ENCODE data around the gene CD1D. TPM values are rescaled to one million over a fixed set of nuclear protein-coding genes. Genes with fewer than 3 reads are reported as not detected.
"Not testable (repeated sequence)": the region's sequence is repeated elsewhere in the genome, so short reads cannot be mapped to it uniquely, and the experiment has no call there.

Gene CD1D
- polyA plus RNA-seq (ENCODE audit: insufficient read length in 12 of 12), result 1 to 10 TPM in 9 of 12 donors, under 1 TPM in 1, not detected in 2; 0.83 to 2.7 (median 1.5) TPM
- long read RNA-seq, donor 1, result 0 reads
- long read RNA-seq, donor 2, result 0 reads
- long read RNA-seq, donor 3, result 0 reads
- long read RNA-seq, donor 4, result 0 reads
- long read RNA-seq, donor 5, result 0 reads
- long read RNA-seq, donor 6, result 0 reads
- long read RNA-seq, donor 7, result 0 reads
- long read RNA-seq, donor 8, result 0 reads
- long read RNA-seq, donor 9, result 0 reads
- long read RNA-seq, donor 10, result 0 reads
- long read RNA-seq, donor 11, result 0 reads

- DNase-seq, result peak; percentile 33
These were observed at the start of gene CD1D for GRCh38 chr1:158180741-158181576. Gene CD1D (plus strand): TSS chr1:158180895. CDS start chr1:158181102, 207 bp downstream.

- DNase-seq, result no peak
These were observed 49.5 kb upstream of the CD1D start for GRCh38 chr1:158131217-158131616.

GRCh38 chr1:158140764-158141192, 39.9 kb upstream of the CD1D start:
- DNase-seq, result no peak

GRCh38 chr1:158145173-158145719, 35.4 kb upstream of the CD1D start:
- no peak for DNase-seq

GRCh38 chr1:158146165-158146564, 34.5 kb upstream of the CD1D start:
- DNase-seq, result no peak

DNA sequence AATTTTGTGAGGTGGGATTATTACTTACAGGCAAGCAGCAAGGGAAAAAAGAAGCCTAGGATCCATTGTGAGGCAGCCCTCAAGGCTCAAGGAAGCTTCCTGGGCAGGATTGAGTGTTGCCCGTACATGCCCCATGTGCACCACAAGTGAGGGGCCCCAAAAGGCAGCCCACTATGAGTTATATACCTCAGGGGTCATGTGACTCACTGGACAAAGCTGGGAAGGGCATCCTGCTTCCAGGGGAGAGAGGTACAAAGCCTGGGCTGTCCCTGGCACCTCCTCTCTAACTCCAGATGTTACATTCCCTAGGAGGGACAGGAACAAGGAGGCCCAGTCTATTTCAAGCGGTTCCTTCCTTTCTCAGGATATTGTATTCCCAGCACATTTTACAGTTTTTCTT, 34.0 kb upstream of the CD1D start:
- DNase-seq, result no peak

GRCh38 chr1:158147401-158147800, 33.3 kb upstream of the CD1D start:
- DNase-seq, result no peak

DNA sequence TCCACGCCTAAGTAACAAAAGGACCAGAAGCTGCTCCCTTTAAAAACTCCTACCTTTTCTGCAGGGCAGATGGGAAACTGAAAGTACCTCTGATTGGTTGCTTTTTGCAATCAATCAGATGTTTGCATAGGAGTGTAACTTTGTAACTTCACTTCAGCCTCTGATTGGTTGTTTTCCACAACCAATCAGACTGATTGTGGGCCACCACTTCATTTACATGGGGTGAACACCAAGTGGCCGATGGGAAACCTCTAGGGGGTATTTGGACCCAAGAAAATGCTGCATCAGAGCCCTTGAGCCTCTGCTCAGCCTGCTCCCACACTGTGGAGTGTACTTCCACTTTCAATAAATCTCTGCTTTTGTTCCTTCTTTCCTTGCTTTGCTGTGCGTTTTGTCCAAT, 32.8 kb upstream of the CD1D start:
- no peak for DNase-seq

- DNase-seq, result no peak
These were observed 32.2 kb upstream of the CD1D start for GRCh38 chr1:158148468-158148867.

DNA sequence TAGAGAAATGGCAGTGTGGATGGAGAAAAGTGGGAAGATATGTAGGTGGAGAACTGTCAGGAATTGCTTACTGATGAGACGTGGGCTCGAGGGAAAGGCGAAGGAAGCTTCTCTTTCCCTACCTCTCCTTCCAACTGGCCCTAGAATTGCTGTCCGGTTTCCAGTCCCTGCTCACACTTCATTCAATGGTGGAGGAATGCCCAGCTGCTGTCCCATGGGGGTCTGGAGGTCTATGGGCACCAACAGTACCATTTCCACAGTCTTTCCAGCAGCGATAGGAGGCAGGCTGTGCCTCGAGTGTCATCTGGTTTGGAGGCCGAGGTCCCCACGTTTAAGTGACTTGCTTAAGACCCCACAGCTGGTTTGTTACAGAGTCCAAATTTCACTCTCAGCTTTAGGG, 31.5 kb upstream of the CD1D start:
- no peak for DNase-seq

DNA sequence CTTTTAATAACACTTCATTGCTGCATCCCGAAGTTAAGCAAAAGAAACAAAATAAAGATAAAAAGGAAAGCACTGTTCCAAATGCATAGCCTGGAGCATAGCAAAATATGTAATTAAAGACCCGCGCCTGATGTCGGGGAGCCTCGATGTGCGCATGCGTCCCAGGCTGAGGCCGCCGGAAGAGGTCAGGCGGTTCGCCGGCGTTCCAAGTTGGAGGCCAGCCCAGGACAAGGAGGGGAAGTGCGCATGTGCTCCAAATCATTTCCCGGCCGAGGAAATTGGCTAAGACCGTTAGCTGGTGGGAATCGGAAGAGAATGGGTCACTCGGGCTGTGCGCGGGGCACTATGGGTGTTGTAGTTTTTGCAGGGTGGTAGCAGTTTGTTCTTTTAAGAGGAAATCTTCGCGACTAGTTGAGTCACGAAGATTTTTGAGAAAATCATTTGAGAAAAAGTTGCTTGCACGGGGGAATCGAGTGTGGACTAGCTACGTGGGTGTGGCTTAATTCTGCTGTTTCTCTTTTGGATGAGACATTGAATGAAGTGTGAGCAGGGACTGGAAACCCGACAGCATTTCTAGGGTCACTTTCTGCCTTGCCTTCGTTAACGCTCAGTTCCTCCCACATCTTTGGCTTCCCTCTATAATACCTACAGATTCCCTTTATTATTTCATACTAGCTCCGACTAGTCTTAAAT, 31.0 kb upstream of the CD1D start:
- DNase-seq, result peak; percentile 99

- DNase-seq, result no peak
These were observed 30.2 kb upstream of the CD1D start for GRCh38 chr1:158150523-158150922.

DNA sequence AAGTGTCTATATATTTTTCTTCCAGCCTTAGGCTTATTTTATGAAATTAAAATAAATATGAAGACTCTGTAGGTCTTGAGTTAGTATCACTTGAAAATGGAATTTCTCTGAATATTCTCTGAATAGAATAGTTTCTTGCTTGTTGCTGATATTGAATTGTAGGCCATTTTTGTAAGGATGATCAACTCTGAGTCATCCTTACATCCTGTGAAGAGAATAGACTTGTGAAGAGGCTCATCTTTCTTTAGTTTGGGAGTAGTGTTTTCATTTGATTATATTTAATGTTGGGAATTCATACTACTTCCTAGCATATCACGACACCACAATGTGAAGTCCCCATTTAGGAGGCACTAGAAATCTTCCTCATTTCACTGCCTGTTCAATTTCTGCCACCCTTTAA, 27.5 kb upstream of the CD1D start:
- no peak for DNase-seq

- no peak for DNase-seq
These were observed 26.8 kb upstream of the CD1D start for GRCh38 chr1:158153746-158154444.

GRCh38 chr1:158154501-158154900, 26.2 kb upstream of the CD1D start:
- no peak for DNase-seq

GRCh38 chr1:158155673-158156072, 25.0 kb upstream of the CD1D start:
- no peak for DNase-seq

GRCh38 chr1:158159597-158159996, 21.1 kb upstream of the CD1D start:
- no peak for DNase-seq

GRCh38 chr1:158161446-158161845, 19.2 kb upstream of the CD1D start:
- no peak for DNase-seq

DNA sequence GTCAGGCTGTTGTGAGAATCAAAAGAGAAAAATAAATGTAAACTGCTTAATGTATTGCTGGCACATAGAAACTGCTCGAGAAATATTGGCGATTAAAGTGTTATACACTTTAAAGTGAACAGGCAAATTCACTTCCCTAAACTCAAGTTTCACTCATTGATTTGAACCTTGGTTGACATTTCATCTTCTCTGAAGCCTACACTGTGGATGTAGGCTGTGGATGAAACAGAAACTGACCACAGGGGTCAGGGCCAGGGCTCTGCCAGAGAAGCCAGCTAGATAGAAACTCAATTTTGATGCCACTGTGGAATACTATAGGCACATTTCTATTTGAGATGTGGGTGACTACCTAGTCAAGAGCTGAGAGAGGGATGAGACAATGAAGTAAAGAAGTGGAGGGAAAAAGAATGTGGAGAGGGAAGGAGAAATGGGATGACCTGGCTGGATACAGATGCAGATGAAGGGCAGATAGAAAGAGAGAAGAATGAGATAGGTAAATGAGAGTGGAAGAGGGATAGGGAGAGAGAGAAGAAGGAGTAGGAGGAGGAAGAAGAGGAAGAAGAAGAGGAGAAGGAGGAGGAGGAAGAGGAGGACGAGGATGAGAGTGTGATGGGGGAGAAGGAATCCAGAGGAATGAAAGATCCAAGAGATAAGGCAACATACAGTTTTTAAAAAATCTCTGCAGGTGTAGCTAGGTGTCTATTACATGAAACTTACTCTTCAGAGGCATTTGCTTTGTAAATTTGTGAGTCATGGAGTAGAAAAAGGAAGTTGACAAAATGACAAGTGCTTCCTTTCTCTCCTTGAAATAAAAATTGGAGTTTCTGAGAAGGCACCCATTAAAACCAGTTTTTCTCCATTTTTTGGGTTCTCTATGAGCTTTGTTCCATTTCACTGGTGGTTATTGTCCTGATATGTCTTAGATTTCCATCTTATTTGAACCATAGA, 17.4 kb upstream of the CD1D start:
- DNase-seq, result no peak

- no peak for DNase-seq
These were observed 11.6 kb upstream of the CD1D start for GRCh38 chr1:158169105-158169504.

DNA sequence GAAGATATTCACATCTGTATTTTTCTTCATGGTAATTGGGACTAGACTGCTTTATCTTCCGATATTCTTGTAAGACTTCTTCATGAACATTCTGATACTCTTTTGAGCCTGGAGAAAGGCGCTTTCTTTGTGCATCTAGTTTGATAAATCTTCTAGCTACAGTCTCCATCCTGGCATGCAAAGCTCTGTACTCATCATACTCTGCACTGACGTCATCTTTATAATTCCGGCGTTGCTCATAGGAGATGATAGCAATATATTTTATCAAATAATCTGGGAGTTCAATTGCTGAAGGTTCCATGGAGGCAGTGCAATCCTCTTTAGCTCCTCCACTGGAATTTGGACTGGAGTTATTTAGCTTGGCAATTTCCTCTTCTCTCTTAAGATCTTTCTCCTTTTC, 4.8 kb upstream of the CD1D start:
- not testable (repeated sequence) for DNase-seq

Data from muscle of arm (tissue), 14 donors.